Measurements from ENCODE around the gene MROH2B.

Gene MROH2B

GRCh38 chr5:41071242-41071641 lies at the start of gene MROH2B:
TSS of gene MROH2B (minus strand) at chr5:41071342. CDS start at chr5:41070852, 490 bp downstream.
- no peak for DNase-seq (ENCODE audit: low read depth in 2 of 3, low spot score in 1 of 3)

GRCh38 chr5:41120600-41120999 lies 49.5 kb upstream of the MROH2B start:
- no peak for DNase-seq (ENCODE audit: low read depth in 2 of 3, low spot score in 1 of 3)

GRCh38 chr5:41118177-41118576 lies 47.0 kb upstream of the MROH2B start:
- DNase-seq (ENCODE audit: low read depth in 2 of 3, low spot score in 1 of 3) = no peak

GRCh38 chr5:41115281-41115680 lies 44.1 kb upstream of the MROH2B start:
- no peak for DNase-seq (ENCODE audit: low read depth in 2 of 3, low spot score in 1 of 3)

GRCh38 chr5:41112486-41113455 lies 41.6 kb upstream of the MROH2B start:
- DNase-seq (ENCODE audit: low read depth in 2 of 3, low spot score in 1 of 3) = no peak

GRCh38 chr5:41109186-41109585 lies 38.0 kb upstream of the MROH2B start:
- DNase-seq (ENCODE audit: low read depth in 2 of 3, low spot score in 1 of 3) = no peak

- no peak for DNase-seq (ENCODE audit: low read depth in 2 of 3, low spot score in 1 of 3)
Measured at GRCh38 chr5:41102341-41102740, 31.2 kb upstream of the MROH2B start.

- DNase-seq (ENCODE audit: low read depth in 2 of 3, low spot score in 1 of 3) = no peak
Measured at GRCh38 chr5:41097642-41098041, 26.5 kb upstream of the MROH2B start.

- no peak for DNase-seq (ENCODE audit: low read depth in 2 of 3, low spot score in 1 of 3)
Measured at GRCh38 chr5:41095324-41096101, 24.4 kb upstream of the MROH2B start.

- DNase-seq (ENCODE audit: low read depth in 2 of 3, low spot score in 1 of 3) = no peak
Measured at GRCh38 chr5:41094871-41095270, 23.7 kb upstream of the MROH2B start.

GRCh38 chr5:41093803-41094202 lies 22.7 kb upstream of the MROH2B start:
- DNase-seq (ENCODE audit: low read depth in 2 of 3, low spot score in 1 of 3) = no peak

GRCh38 chr5:41087461-41087860 lies 16.3 kb upstream of the MROH2B start:
- no peak for DNase-seq (ENCODE audit: low read depth in 2 of 3, low spot score in 1 of 3)

GRCh38 chr5:41083306-41083705 lies 12.2 kb upstream of the MROH2B start:
- DNase-seq (ENCODE audit: low read depth in 2 of 3, low spot score in 1 of 3) = no peak

GRCh38 chr5:41071975-41072374 lies 833 bp upstream of the MROH2B start:
- DNase-seq (ENCODE audit: low read depth in 2 of 3, low spot score in 1 of 3) = no peak

- DNase-seq (ENCODE audit: low read depth in 2 of 3, low spot score in 1 of 3) = no peak
Measured at GRCh38 chr5:41067714-41068568, 3.2 kb downstream of the MROH2B start.

- no peak for DNase-seq (ENCODE audit: low read depth in 2 of 3, low spot score in 1 of 3)
Measured at GRCh38 chr5:41065691-41066335, 5.3 kb downstream of the MROH2B start.

- no peak for DNase-seq (ENCODE audit: low read depth in 2 of 3, low spot score in 1 of 3)
Measured at GRCh38 chr5:41057940-41058339, 13.2 kb downstream of the MROH2B start.

GRCh38 chr5:41057231-41057630 lies 13.9 kb downstream of the MROH2B start:
- DNase-seq (ENCODE audit: low read depth in 2 of 3, low spot score in 1 of 3) = no peak

- DNase-seq (ENCODE audit: low read depth in 2 of 3, low spot score in 1 of 3) = no peak
Measured at GRCh38 chr5:41048986-41049385, 22.2 kb downstream of the MROH2B start.

- DNase-seq (ENCODE audit: low read depth in 2 of 3, low spot score in 1 of 3) = no peak
Measured at GRCh38 chr5:41043109-41043747, 27.9 kb downstream of the MROH2B start.
